Endothelial cell of umbilical vein (primary cell): ENCODE measurements around the gene ADGRG1. TPM values are rescaled to one million over a fixed set of nuclear protein-coding genes. Genes with fewer than 3 reads are reported as not detected.

Experiments
- BruUV-seq: library from RNA; stranded (reverse); fragments of 400-500 nt; replicated peaks from 2 replicates; lab custom pipeline; 2021; lab: Mats Ljungman, UMichigan
- CTCF ChIA-PET: fragments of 300-600, 350-600 bp; sonication (Branson Sonifier 250); formaldehyde crosslinking; loops from one replicate; lab custom pipeline; 2021; ENCODE audit warnings: antibody characterized with exemption, inconsistent platforms; lab: Charles Lee
- POLR2A ChIA-PET: fragments of 300-600, 350-600 bp; sonication (Branson Sonifier 250); formaldehyde crosslinking; loops from one replicate; lab custom pipeline; 2021; ENCODE audit warnings: antibody characterized with exemption, inconsistent platforms; lab: Charles Lee
- DNase-seq: peaks from one replicate; pipeline ENCODE4 v3.0.0-alpha.2; 2011; ENCODE audit warnings: low read depth, low spot score
- FAIRE-seq: peaks from 2 replicates; lab custom pipeline; 2011; peaks lifted over from hg19 to GRCh38; lab: Jason Lieb, UNC
- H2AFZ ChIP-seq: 2 replicates; pipeline ENCODE4 v1.6.0; 2012; ENCODE audit warnings: low read depth, low read length, control low read depth, inconsistent platforms
- H3K27ac ChIP-seq: 2 replicates; pipeline ENCODE4 v1.5.1; 2011; ENCODE audit warnings: low read depth, mild to moderate bottlenecking, control low read depth, low read length, moderate library complexity; ENCODE audit not compliant: insufficient read depth
- H3K27me3 ChIP-seq, 2 experiments: 2 replicates each; pipeline versions ENCODE4 v1.6.0 to v1.6.1; 2011; ENCODE audit warnings: low read length in 2 of 2, mixed read lengths in 1 of 2; ENCODE audit not compliant: control insufficient read depth in 2 of 2, insufficient read depth in 2 of 2
- H3K36me3 ChIP-seq, 2 experiments: 2 replicates in 1 of 2; 3 replicates in 1 of 2; pipeline ENCODE4 v1.5.1; 2011; ENCODE audit warnings: low read length in 2 of 2, mild to moderate bottlenecking in 1 of 2, moderate library complexity in 1 of 2; ENCODE audit not compliant: control insufficient read depth in 2 of 2, insufficient read depth in 2 of 2; ENCODE audit errors: extremely low read depth in 1 of 2
- H3K4me1 ChIP-seq: 3 replicates; pipeline ENCODE4 v1.5.1; 2011; ENCODE audit warnings: mild to moderate bottlenecking, low read length; ENCODE audit not compliant: control insufficient read depth, insufficient read depth; ENCODE audit errors: extremely low read depth
- H3K4me2 ChIP-seq: 2 replicates; pipeline ENCODE4 v1.6.1; 2011; ENCODE audit warnings: low read length, control low read depth, mixed read lengths; ENCODE audit not compliant: insufficient read depth
- H3K4me3 ChIP-seq, 3 experiments: fragments of 200-600 bp in 1 of 3; sonication (generic), shearing (Covaris generic) in 1 of 3; replicated peaks in 1 of 3; 2 replicates each; pipeline ENCODE4 v1.5.1; 2011 to 2016; ENCODE audit warnings: control low read depth in 3 of 3, low read length in 3 of 3, mild to moderate bottlenecking in 2 of 3, inconsistent platforms in 1 of 3, low read depth in 1 of 3, moderate library complexity in 1 of 3; ENCODE audit not compliant: insufficient read depth in 1 of 3
- H3K79me2 ChIP-seq: 2 replicates; pipeline ENCODE4 v1.6.0; 2012; ENCODE audit warnings: low read length, inconsistent platforms; ENCODE audit not compliant: control insufficient read depth, insufficient read depth
- H3K9ac ChIP-seq: replicated peaks from 2 replicates; pipeline ENCODE3; 2011; ENCODE audit warnings: low read length, control low read depth; ENCODE audit not compliant: insufficient read depth; ENCODE audit errors: extremely low read depth
- H3K9me1 ChIP-seq: replicated peaks from 3 replicates; pipeline ENCODE4 v1.6.0; 2011; ENCODE audit warnings: mild to moderate bottlenecking, low read length; ENCODE audit not compliant: control insufficient read depth, insufficient read depth; ENCODE audit errors: extremely low read depth
- H3K9me3 ChIP-seq: replicated peaks from 2 replicates; pipeline ENCODE4 v1.5.1; 2012; ENCODE audit warnings: low read length, inconsistent platforms; ENCODE audit not compliant: control insufficient read depth, insufficient read depth
- H4K20me1 ChIP-seq: replicated peaks from 2 replicates; pipeline ENCODE3; 2011; ENCODE audit warnings: mild to moderate bottlenecking, low read length; ENCODE audit not compliant: control insufficient read depth, insufficient read depth; ENCODE audit errors: extremely low read depth
- EZH2 ChIP-seq: IDR thresholded peaks from 2 replicates; pipeline ENCODE4 v1.6.1; 2012; ENCODE audit warnings: borderline replicate concordance, low read depth, mild to moderate bottlenecking, moderate library complexity, low read length, inconsistent platforms; ENCODE audit not compliant: severe bottlenecking
- FOS ChIP-seq: IDR thresholded peaks from 2 replicates; pipeline ENCODE4 v1.6.1; 2011; ENCODE audit warnings: mild to moderate bottlenecking, low read length, moderate library complexity, borderline replicate concordance; ENCODE audit not compliant: insufficient read depth
- GATA2 ChIP-seq: IDR thresholded peaks from 2 replicates; pipeline ENCODE4 v1.7.0; 2011; ENCODE audit warnings: low read depth, mild to moderate bottlenecking, moderate library complexity, mixed read lengths, low read length; ENCODE audit not compliant: insufficient read length, insufficient read depth
- JUN ChIP-seq: IDR thresholded peaks from 2 replicates; pipeline ENCODE4 v1.6.1; 2011; ENCODE audit warnings: borderline replicate concordance, low read depth; ENCODE audit not compliant: insufficient read length, insufficient read depth
- MAX ChIP-seq: IDR thresholded peaks from 2 replicates; pipeline ENCODE4 v1.6.1; 2011; ENCODE audit not compliant: insufficient read depth, insufficient read length
- MYC ChIP-seq: IDR thresholded peaks from one replicate; pipeline ENCODE4 v1.6.1; 2011; ENCODE audit warnings: mild to moderate bottlenecking, low read depth, low read length
- POLR2A ChIP-seq: IDR thresholded peaks from 2 replicates; pipeline ENCODE4 v1.6.1; 2012; ENCODE audit warnings: low read depth, mild to moderate bottlenecking, control low read depth, low read length
- POLR2AphosphoS5 ChIP-seq: IDR thresholded peaks from 2 replicates; pipeline ENCODE4 v1.6.1; 2012; ENCODE audit warnings: low read depth, mild to moderate bottlenecking, control low read depth, low read length, moderate library complexity; ENCODE audit not compliant: insufficient read depth
- dilution Hi-C: fragments of 300-500 bp; cut with MboI; formaldehyde crosslinking; loops from one replicate; pipeline ENCODE4 v1.15.0; 2019; ENCODE audit warnings: low sequenced_read_pairs; ENCODE audit not compliant: extremely low pct_ligation_motif_present
- intact Hi-C: fragments of 100-400 bp; cut with micrococcal nuclease; formaldehyde crosslinking; loops from one replicate; pipeline ENCODE4 v1.10.0; 2022
- polyA plus RNA-seq, 4 experiments: library from polyadenylated mRNA; depleted of rRNA in 3 of 4; stranded (reverse) in 3 of 4; unstranded in 1 of 4; fragments of >200 nt; gene quantifications; 2 replicates each; pipeline versions ENCODE4 v1.2.1 to v1.2.3, GENCODE V29; 2011 to 2012; ENCODE audit warnings: missing spikeins in 1 of 4
- total RNA-seq: library from RNA; stranded (reverse); gene quantifications from 2 replicates; pipeline ENCODE4 v1.2.3, GENCODE V29; 2021
- TF ChIP-seq, protein P1 (sequence below), 2 donors: IDR thresholded peaks; 1 replicate in 1 of 2; 2 replicates in 1 of 2; pipeline ENCODE4 v1.5.1; 2011; ENCODE audit warnings: low read length in 2 of 2, mild to moderate bottlenecking in 2 of 2, moderate library complexity in 2 of 2, control low read depth in 1 of 2, inconsistent platforms in 1 of 2, low read depth in 1 of 2; ENCODE audit not compliant: insufficient read depth in 1 of 2; ENCODE audit errors: extremely low read depth in 1 of 2

The ADGRG1 gene
- total and polyA plus RNA-seq, 2 donors (not counting 3 experiments of a cell fraction or from before 2014, with no cell fraction given), result 45.6 to 92.5 TPM

- BruUV-seq, result no TSS peak
Measured at GRCh38 chr16:57634171-57634570, 5.7 kb downstream of the ADGRG1 start.

DNA sequence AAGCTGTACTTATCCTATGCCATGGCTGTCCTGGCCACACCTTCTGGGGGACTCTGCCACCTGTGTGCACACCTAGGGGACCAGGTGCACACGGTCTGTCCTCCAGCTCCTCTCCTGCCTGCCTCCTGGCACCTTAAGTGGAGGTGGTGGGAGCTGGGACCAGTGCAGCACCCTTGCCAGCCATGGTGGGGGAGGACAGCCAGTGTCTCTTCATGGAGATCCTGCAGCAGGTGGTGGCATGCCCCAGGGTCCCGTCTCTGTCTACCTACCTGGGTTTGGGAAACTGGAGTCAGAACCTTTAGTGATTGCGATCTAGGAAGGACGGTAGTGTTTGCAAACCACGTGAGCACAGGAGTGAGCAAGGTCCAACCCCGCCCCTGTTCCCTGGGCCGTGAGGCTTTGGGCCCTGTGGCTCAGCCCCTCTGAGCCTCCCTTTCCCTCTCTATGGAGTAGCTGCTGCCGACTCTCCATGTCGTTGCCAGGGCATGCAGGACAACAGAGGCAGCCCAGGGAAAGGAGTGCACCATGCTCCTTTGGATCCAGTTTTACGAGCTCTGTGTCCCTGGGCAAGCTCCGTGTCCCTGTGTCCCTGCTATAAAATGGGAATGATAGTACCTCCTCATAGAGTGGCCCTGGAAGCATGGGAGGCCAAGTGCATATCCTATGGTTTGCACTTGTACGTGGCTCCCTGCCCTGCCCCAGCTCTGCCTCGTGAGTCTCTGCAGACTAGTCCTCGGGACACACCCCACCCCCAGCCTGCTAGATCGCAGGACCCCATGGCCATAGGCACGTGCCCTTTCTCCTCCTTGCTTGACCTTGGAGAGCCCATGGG lies 7.1 kb downstream of the ADGRG1 start:
- H3K36me3 ChIP-seq, result no peaks in the 10 kb centered on the region
- peaks cover 76% of the 10 kb centered on the region for H3K79me2 ChIP-seq
- no peak overlapping the region for H2AFZ ChIP-seq
- no peaks in the 10 kb centered on the region for H4K20me1 ChIP-seq
- peaks cover 55% of the 10 kb centered on the region for H3K4me1 ChIP-seq
- no peaks in the 10 kb centered on the region for H3K9me3 ChIP-seq
- H3K4me3 ChIP-seq, result no peak overlapping the region
- FAIRE-seq, result no peak
- no peak for DNase-seq
- intact Hi-C loops (no loop called here), dilution Hi-C loops (no loop called here)
- no peak overlapping the region for H3K4me2 ChIP-seq
- ChIA-PET CTCF (interaction anchor here (1.2 to 3.4 kb wide), 5 partner anchors 10 to 44 kb away, joined by 3 to 31 read pairs (median 12); no protein-coding TSS in a partner anchor), POLR2A (interaction anchor here (0.6 kb wide), 1 partner anchor 12 kb away, joined by 3 read pairs; no protein-coding TSS in a partner anchor)
- no peaks in the 10 kb centered on the region for H3K27me3 ChIP-seq
- BruUV-seq, result no TSS peak
- TF ChIP-seq EZH2 (no peak), JUN (no peak), MYC (no peak), GATA2 (no peak), POLR2A (no peak), POLR2AphosphoS5 (no peak), MAX (no peak), FOS (no peak)
- TF ChIP-seq, protein P1, sequence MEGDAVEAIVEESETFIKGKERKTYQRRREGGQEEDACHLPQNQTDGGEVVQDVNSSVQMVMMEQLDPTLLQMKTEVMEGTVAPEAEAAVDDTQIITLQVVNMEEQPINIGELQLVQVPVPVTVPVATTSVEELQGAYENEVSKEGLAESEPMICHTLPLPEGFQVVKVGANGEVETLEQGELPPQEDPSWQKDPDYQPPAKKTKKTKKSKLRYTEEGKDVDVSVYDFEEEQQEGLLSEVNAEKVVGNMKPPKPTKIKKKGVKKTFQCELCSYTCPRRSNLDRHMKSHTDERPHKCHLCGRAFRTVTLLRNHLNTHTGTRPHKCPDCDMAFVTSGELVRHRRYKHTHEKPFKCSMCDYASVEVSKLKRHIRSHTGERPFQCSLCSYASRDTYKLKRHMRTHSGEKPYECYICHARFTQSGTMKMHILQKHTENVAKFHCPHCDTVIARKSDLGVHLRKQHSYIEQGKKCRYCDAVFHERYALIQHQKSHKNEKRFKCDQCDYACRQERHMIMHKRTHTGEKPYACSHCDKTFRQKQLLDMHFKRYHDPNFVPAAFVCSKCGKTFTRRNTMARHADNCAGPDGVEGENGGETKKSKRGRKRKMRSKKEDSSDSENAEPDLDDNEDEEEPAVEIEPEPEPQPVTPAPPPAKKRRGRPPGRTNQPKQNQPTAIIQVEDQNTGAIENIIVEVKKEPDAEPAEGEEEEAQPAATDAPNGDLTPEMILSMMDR (IDR thresholded peaks at IDR 0.05; ENCODE audit: extremely low read depth in 1 of 2, insufficient read depth in 1 of 2, low read depth in 1 of 2, low read length in 2 of 2), result no peak
- H3K9ac ChIP-seq, result no peak overlapping the region
- H3K27ac ChIP-seq, result no peak overlapping the region
- no peaks in the 10 kb centered on the region for H3K9me1 ChIP-seq

More at GRCh38 chr16:57634171-57634570, 5.7 kb downstream of the ADGRG1 start:
- Histone ChIP-seq H4K20me1 (no peaks in the 10 kb centered on the region), H3K4me3 (no peak overlapping the region), H3K27me3 (no peaks in the 10 kb centered on the region), H3K9me3 (no peaks in the 10 kb centered on the region), H3K4me1 (peaks cover 68% of the 10 kb centered on the region), H2AFZ (no peak overlapping the region), H3K9me1 (no peaks in the 10 kb centered on the region), H3K4me2 (peak overlapping the region; percentile 25), H3K79me2 (peaks cover 89% of the 10 kb centered on the region), H3K9ac (no peak overlapping the region), H3K27ac (peak overlapping the region; percentile 64), H3K36me3 (no peaks in the 10 kb centered on the region)
- ChIA-PET POLR2A (no interaction called here), CTCF (interaction anchor here (1.1 to 3.1 kb wide), 5 partner anchors 9 to 43 kb away, joined by 3 to 17 read pairs (median 4); no protein-coding TSS in a partner anchor)
- peak; percentile 73 for FAIRE-seq
- DNase-seq, result no peak
- dilution Hi-C loops, result no loop called here
- intact Hi-C loops, result no loop called here
- peak; percentile 67 for TF ChIP-seq FOS
- peak; percentile 28 for TF ChIP-seq POLR2AphosphoS5
- TF ChIP-seq JUN, result no peak
